GM12891 (cell line): Measurements from ENCODE around the gene CHRND.

Source experiments
- POLR2A ChIP-seq: IDR thresholded peaks from 2 replicates; pipeline ENCODE4 v1.6.1; 2011; ENCODE audit warnings: low read depth, low read length, control low read depth
- POLR2AphosphoS5 ChIP-seq: IDR thresholded peaks from 2 replicates; pipeline ENCODE4 v1.6.1; 2011; ENCODE audit warnings: low read depth, low read length, control low read depth

- TF ChIP-seq POLR2A = no peak
- no peak for TF ChIP-seq POLR2AphosphoS5
Measured at GRCh38 chr2:232480201-232481190, 45.5 kb upstream of the CHRND start.
